ENCODE results near the gene UBE2F.
"Not testable (repeated sequence)": the region's sequence is repeated elsewhere in the genome, so short reads cannot be mapped to it uniquely, and the experiment has no call there.

UBE2F gene

DNA sequence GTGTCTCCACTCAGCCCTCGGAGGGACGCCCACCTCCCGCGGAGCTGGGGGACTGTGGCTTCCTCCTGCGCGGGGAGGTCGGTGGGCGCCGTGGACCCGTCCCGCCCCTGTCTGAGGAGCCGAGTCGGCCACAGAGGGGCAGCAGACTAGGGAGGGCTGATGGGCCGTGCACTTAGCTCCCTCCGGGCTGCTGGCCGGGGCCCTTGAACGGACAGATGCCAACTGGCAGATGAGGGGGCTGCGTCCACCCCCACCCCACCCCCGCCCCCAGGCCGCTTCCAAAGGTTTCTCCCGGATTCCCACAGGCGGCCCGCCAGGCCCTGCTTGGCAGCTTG, 10.4 kb upstream of the UBE2F start:
- ATAC-seq, result peak; percentile 61
- TF ChIP-seq RARB (CRISPR knock-in tag; IDR thresholded peaks at IDR 0.05) (no peak), ARNTL (CRISPR knock-in tag; IDR thresholded peaks at IDR 0.05; ENCODE audit: borderline replicate concordance, low read depth) (no peak), ZFP30 (CRISPR knock-in tag; IDR thresholded peaks at IDR 0.05) (no peak), ZNF8 (CRISPR knock-in tag; IDR thresholded peaks at IDR 0.05) (no peak), TCF4 (CRISPR knock-in tag; IDR thresholded peaks at IDR 0.05; ENCODE audit: borderline replicate concordance) (no peak), GLIS3 (CRISPR knock-in tag; IDR thresholded peaks at IDR 0.05) (no peak), ESRRG (CRISPR knock-in tag; IDR thresholded peaks at IDR 0.05) (no peak), ZNF70 (CRISPR knock-in tag; IDR thresholded peaks at IDR 0.05) (no peak), PPARA (CRISPR knock-in tag; IDR thresholded peaks at IDR 0.05; ENCODE audit: borderline replicate concordance) (no peak), CSDC2 (CRISPR knock-in tag; IDR thresholded peaks at IDR 0.05) (no peak), BACH2 (CRISPR knock-in tag; IDR thresholded peaks at IDR 0.05; ENCODE audit: borderline replicate concordance) (no peak), ZFP3 (CRISPR knock-in tag; IDR thresholded peaks at IDR 0.05) (no peak), TOX (CRISPR knock-in tag; IDR thresholded peaks at IDR 0.05; ENCODE audit: borderline replicate concordance) (no peak), ISL1 (CRISPR knock-in tag; IDR thresholded peaks at IDR 0.05) (no peak), OSR1 (CRISPR knock-in tag; IDR thresholded peaks at IDR 0.05) (no peak), SNAI2 (CRISPR knock-in tag; IDR thresholded peaks at IDR 0.05) (no peak)
- TF ChIP-seq, protein P1, sequence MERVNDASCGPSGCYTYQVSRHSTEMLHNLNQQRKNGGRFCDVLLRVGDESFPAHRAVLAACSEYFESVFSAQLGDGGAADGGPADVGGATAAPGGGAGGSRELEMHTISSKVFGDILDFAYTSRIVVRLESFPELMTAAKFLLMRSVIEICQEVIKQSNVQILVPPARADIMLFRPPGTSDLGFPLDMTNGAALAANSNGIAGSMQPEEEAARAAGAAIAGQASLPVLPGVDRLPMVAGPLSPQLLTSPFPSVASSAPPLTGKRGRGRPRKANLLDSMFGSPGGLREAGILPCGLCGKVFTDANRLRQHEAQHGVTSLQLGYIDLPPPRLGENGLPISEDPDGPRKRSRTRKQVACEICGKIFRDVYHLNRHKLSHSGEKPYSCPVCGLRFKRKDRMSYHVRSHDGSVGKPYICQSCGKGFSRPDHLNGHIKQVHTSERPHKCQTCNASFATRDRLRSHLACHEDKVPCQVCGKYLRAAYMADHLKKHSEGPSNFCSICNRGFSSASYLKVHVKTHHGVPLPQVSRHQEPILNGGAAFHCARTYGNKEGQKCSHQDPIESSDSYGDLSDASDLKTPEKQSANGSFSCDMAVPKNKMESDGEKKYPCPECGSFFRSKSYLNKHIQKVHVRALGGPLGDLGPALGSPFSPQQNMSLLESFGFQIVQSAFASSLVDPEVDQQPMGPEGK (CRISPR knock-in tag; IDR thresholded peaks at IDR 0.05; ENCODE audit: borderline replicate concordance), result no peak
- TF ChIP-seq, protein P2, sequence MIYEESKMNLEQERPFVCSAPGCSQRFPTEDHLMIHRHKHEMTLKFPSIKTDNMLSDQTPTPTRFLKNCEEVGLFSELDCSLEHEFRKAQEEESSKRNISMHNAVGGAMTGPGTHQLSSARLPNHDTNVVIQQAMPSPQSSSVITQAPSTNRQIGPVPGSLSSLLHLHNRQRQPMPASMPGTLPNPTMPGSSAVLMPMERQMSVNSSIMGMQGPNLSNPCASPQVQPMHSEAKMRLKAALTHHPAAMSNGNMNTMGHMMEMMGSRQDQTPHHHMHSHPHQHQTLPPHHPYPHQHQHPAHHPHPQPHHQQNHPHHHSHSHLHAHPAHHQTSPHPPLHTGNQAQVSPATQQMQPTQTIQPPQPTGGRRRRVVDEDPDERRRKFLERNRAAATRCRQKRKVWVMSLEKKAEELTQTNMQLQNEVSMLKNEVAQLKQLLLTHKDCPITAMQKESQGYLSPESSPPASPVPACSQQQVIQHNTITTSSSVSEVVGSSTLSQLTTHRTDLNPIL (CRISPR knock-in tag; IDR thresholded peaks at IDR 0.05; ENCODE audit: low read depth), result no peak
- TF ChIP-seq, protein P3, sequence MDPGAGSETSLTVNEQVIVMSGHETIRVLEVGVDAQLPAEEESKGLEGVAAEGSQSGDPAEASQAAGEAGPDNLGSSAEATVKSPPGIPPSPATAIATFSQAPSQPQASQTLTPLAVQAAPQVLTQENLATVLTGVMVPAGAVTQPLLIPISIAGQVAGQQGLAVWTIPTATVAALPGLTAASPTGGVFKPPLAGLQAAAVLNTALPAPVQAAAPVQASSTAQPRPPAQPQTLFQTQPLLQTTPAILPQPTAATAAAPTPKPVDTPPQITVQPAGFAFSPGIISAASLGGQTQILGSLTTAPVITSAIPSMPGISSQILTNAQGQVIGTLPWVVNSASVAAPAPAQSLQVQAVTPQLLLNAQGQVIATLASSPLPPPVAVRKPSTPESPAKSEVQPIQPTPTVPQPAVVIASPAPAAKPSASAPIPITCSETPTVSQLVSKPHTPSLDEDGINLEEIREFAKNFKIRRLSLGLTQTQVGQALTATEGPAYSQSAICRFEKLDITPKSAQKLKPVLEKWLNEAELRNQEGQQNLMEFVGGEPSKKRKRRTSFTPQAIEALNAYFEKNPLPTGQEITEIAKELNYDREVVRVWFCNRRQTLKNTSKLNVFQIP (CRISPR knock-in tag; IDR thresholded peaks at IDR 0.05; ENCODE audit: borderline replicate concordance, low read depth), result no peak
- TF ChIP-seq, protein P4, sequence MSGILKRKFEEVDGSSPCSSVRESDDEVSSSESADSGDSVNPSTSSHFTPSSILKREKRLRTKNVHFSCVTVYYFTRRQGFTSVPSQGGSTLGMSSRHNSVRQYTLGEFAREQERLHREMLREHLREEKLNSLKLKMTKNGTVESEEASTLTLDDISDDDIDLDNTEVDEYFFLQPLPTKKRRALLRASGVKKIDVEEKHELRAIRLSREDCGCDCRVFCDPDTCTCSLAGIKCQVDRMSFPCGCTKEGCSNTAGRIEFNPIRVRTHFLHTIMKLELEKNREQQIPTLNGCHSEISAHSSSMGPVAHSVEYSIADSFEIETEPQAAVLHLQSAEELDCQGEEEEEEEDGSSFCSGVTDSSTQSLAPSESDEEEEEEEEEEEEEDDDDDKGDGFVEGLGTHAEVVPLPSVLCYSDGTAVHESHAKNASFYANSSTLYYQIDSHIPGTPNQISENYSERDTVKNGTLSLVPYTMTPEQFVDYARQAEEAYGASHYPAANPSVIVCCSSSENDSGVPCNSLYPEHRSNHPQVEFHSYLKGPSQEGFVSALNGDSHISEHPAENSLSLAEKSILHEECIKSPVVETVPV (CRISPR knock-in tag; IDR thresholded peaks at IDR 0.05), result no peak

DNA sequence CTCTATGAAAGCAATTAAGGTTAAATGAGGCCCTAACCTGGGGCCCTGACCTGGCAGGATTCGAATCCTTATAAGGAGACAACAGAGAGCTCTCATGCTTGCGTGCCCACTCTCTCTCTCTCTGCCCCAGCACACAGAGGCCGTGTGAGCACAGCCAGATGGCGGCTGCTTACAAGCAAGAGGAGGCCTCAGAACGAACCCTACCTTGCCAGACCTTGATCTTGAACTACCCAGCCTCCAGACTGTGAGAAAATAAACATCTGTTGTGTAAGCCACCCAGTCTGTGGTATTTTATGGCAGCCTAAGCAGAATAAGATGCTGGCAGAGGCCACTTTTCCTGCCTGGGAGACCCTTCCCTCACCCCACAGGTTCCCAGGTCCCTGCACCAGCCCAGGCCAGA, 5.2 kb upstream of the UBE2F start:
- ATAC-seq, result no peak
- no peak for TF ChIP-seq ZNF8 (CRISPR knock-in tag; IDR thresholded peaks at IDR 0.05)

DNA sequence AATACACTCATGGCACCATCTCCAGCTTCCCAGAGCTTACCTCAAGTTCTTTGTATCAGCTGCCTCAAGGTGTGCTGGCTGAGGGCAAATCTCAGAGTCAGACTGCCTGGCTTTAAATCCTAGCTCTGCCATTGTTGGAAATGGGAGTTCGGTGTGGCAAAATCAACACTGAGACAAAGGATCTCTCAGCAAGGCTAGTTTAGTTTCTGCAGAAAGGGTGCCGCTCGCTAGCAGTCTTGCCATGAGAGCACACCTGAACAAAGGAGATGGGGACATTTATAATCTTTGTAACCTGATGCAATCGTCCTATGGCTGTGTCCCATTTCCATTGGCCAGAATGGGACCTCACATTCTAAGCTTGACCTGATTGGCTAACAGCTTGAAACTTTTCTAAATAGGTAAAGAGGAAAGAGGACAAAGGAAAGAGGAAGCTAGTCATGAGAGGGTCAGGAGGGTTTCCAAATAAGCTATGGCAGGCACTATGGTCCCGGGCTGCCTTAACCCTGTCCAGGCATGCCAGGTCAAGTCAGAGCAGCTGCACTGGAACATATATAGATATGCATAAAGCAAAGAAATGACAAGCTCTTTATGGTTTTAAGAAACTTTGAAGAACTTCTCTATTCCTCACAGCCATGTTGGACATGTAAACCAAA, 4.3 kb upstream of the UBE2F start:
- no peak for ATAC-seq
- TF ChIP-seq RARB (CRISPR knock-in tag; IDR thresholded peaks at IDR 0.05) (no peak), ZFP30 (CRISPR knock-in tag; IDR thresholded peaks at IDR 0.05) (no peak), ZFP3 (CRISPR knock-in tag; IDR thresholded peaks at IDR 0.05) (no peak), TOX (CRISPR knock-in tag; IDR thresholded peaks at IDR 0.05; ENCODE audit: borderline replicate concordance) (no peak), ZNF8 (CRISPR knock-in tag; IDR thresholded peaks at IDR 0.05) (no peak), GLIS3 (CRISPR knock-in tag; IDR thresholded peaks at IDR 0.05) (no peak), CSDC2 (CRISPR knock-in tag; IDR thresholded peaks at IDR 0.05) (no peak), ZNF565 (CRISPR knock-in tag; conservative IDR thresholded peaks at IDR 0.05; ENCODE audit: low read depth) (no peak), PPARA (CRISPR knock-in tag; IDR thresholded peaks at IDR 0.05; ENCODE audit: borderline replicate concordance) (no peak), ISL1 (CRISPR knock-in tag; IDR thresholded peaks at IDR 0.05) (no peak), ZNF70 (CRISPR knock-in tag; IDR thresholded peaks at IDR 0.05) (no peak), ZC3H10 (CRISPR knock-in tag; IDR thresholded peaks at IDR 0.05) (no peak), TCF4 (CRISPR knock-in tag; IDR thresholded peaks at IDR 0.05; ENCODE audit: borderline replicate concordance) (no peak), ARNTL (CRISPR knock-in tag; IDR thresholded peaks at IDR 0.05; ENCODE audit: borderline replicate concordance, low read depth) (no peak), SNAI2 (CRISPR knock-in tag; IDR thresholded peaks at IDR 0.05) (no peak), OSR1 (CRISPR knock-in tag; IDR thresholded peaks at IDR 0.05) (no peak), ESRRG (CRISPR knock-in tag; IDR thresholded peaks at IDR 0.05) (no peak)
- TF ChIP-seq, protein P4 (CRISPR knock-in tag; IDR thresholded peaks at IDR 0.05), result no peak
- TF ChIP-seq, protein P1 (CRISPR knock-in tag; IDR thresholded peaks at IDR 0.05; ENCODE audit: borderline replicate concordance), result no peak
- TF ChIP-seq, protein P3 (CRISPR knock-in tag; IDR thresholded peaks at IDR 0.05; ENCODE audit: borderline replicate concordance, low read depth), result no peak

DNA sequence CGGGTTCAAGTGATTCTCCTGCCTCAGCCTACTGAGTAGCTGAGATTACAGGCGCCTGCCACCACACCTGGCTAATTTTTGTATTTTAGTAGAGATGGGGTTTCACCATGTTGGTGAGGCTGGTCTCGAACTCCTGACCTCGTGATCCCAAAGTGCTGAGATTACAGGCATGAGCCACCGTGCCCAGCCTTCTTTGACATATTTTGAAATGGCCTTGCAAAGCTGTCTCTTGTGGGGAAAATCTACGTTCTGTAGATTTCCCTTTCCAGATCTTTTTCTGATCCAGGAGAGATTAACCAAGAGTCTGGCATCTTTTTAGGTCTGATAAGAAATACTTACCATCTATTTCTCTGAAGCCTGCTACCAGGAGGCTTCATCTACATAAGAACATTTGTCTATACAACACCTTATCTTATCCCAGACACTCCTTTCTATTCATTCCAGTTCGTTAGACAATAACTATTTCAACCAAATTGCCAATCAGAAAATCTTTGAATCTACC, 3.3 kb upstream of the UBE2F start:
- not testable (repeated sequence) for ATAC-seq
